GM23338 (cell line): ENCODE results near the gene SACM1L. TPM values are rescaled to one million over a fixed set of nuclear protein-coding genes. Genes with fewer than 3 reads are reported as not detected.

Source experiments
- ATAC-seq: fragments of 200-7000 bp; cut with Tn5 transposase; 3 replicates; pipeline ENCODE4 v1.9.1; 2020
- DNase-seq: peaks from one replicate; pipeline ENCODE4 v3.0.0-alpha.2; 2015; ENCODE audit warnings: low spot score
- H2AFZ ChIP-seq: fragments of 200-600 bp; sonication (generic); 2 replicates; pipeline ENCODE4 v1.8.0; 2016; ENCODE audit warnings: antibody characterized with exemption, mild to moderate bottlenecking, moderate library complexity
- H3F3A ChIP-seq: fragments of 200-600 bp; sonication (generic); replicated peaks from 2 replicates; pipeline ENCODE4 v1.8.0; 2017; ENCODE audit warnings: antibody characterized with exemption, mixed run types, low read depth
- H3K27ac ChIP-seq: fragments of 200-600 bp; sonication (generic); 2 replicates; pipeline ENCODE4 v1.6.1; 2016; ENCODE audit warnings: low read depth
- H3K27me3 ChIP-seq: fragments of 200-600 bp; sonication (generic); 2 replicates; pipeline ENCODE4 v1.8.0; 2016; ENCODE audit warnings: mild to moderate bottlenecking, mixed run types, moderate library complexity; ENCODE audit not compliant: insufficient read depth
- H3K36me3 ChIP-seq: fragments of 200-600 bp; sonication (generic); 2 replicates; pipeline ENCODE4 v1.8.0; 2016; ENCODE audit warnings: mild to moderate bottlenecking; ENCODE audit not compliant: insufficient read depth
- H3K4me1 ChIP-seq: fragments of 200-600 bp; sonication (generic); 2 replicates; pipeline ENCODE4 v1.8.0; 2016; ENCODE audit warnings: mild to moderate bottlenecking, moderate library complexity; ENCODE audit not compliant: insufficient read depth
- H3K4me2 ChIP-seq: fragments of 200-600 bp; sonication (generic); 2 replicates; pipeline ENCODE4 v1.7.1; 2017; ENCODE audit warnings: mixed run types
- H3K4me3 ChIP-seq: fragments of 200-600 bp; sonication (generic); 2 replicates; pipeline ENCODE4 v1.6.1; 2016; ENCODE audit warnings: mixed run types
- H3K79me2 ChIP-seq: fragments of 200-600 bp; sonication (generic); replicated peaks from 2 replicates; pipeline ENCODE4 v1.8.0; 2017; ENCODE audit warnings: mild to moderate bottlenecking; ENCODE audit not compliant: insufficient read depth
- H3K9me2 ChIP-seq: fragments of 200-600 bp; sonication (generic); 2 replicates; pipeline ENCODE4 v1.8.0; 2017; ENCODE audit not compliant: insufficient read depth
- H4K20me1 ChIP-seq: fragments of 200-600 bp; sonication (generic); replicated peaks from 2 replicates; pipeline ENCODE4 v1.8.0; 2017; ENCODE audit warnings: mild to moderate bottlenecking; ENCODE audit not compliant: insufficient read depth
- H3K27ac Mint-ChIP-seq: 2 replicates; pipeline ENCODE4 v1.8.0; 2020; ENCODE audit warnings: inconsistent platforms, mild to moderate bottlenecking, moderate library complexity, mixed read lengths
- H3K27me3 Mint-ChIP-seq: 3 replicates; pipeline ENCODE4 v1.8.0; 2022; ENCODE audit warnings: low read depth, mild to moderate bottlenecking, moderate library complexity, mixed read lengths, inconsistent platforms; ENCODE audit not compliant: insufficient read depth, poor library complexity
- H3K36me3 Mint-ChIP-seq: 3 replicates; pipeline ENCODE4 v1.8.0; 2021; ENCODE audit warnings: low read depth, mild to moderate bottlenecking, inconsistent platforms, moderate library complexity, mixed read lengths
- H3K4me1 Mint-ChIP-seq: 3 replicates; pipeline ENCODE4 v1.8.0; 2020; ENCODE audit warnings: mild to moderate bottlenecking, inconsistent platforms, mixed read lengths
- H3K4me3 Mint-ChIP-seq: 3 replicates; pipeline ENCODE4 v1.8.0; 2021; ENCODE audit warnings: moderate library complexity, mild to moderate bottlenecking, inconsistent platforms, mixed read lengths
- H3K9me3 Mint-ChIP-seq: 3 replicates; pipeline ENCODE4 v1.8.0; 2020; ENCODE audit warnings: moderate library complexity, mild to moderate bottlenecking, inconsistent platforms, mixed read lengths
- CREB1 ChIP-seq: fragments of 250-450 bp; sonication (Bioruptor Pico); IDR thresholded peaks from 2 replicates; pipeline ENCODE4 v1.5.0; 2020; ENCODE audit warnings: low read depth, mild to moderate bottlenecking, moderate library complexity
- EZH2 ChIP-seq: fragments of 200-600 bp; sonication (generic); IDR thresholded peaks from one replicate; pipeline ENCODE4 v1.8.0; 2017; ENCODE audit warnings: antibody characterized with exemption, mild to moderate bottlenecking, low read depth; ENCODE audit not compliant: unreplicated experiment
- EZH2phosphoT487 ChIP-seq: fragments of 200-600 bp; sonication (generic); IDR thresholded peaks from one replicate; pipeline ENCODE4 v1.8.1; 2018; ENCODE audit warnings: antibody characterized with exemption; ENCODE audit not compliant: unreplicated experiment
- JUNB ChIP-seq: IDR thresholded peaks from one replicate; pipeline ENCODE4 v1.6.1; 2016; ENCODE audit warnings: antibody characterized with exemption; ENCODE audit not compliant: unreplicated experiment
- NANOG ChIP-seq: IDR thresholded peaks from 2 replicates; pipeline ENCODE4 v1.6.1; 2016; ENCODE audit warnings: antibody characterized with exemption, borderline replicate concordance
- POLR2AphosphoS5 ChIP-seq: IDR thresholded peaks from 2 replicates; pipeline ENCODE4 v1.6.1; 2016; ENCODE audit warnings: antibody characterized with exemption, low read depth
- REST ChIP-seq: IDR thresholded peaks from one replicate; pipeline ENCODE4 v1.6.1; 2018; ENCODE audit warnings: antibody characterized with exemption; ENCODE audit not compliant: unreplicated experiment
- STAT1 ChIP-seq: IDR thresholded peaks from one replicate; pipeline ENCODE4 v1.6.1; 2016; ENCODE audit warnings: antibody characterized with exemption; ENCODE audit not compliant: unreplicated experiment
- ZNF114 ChIP-seq: fragments of 250-450 bp; sonication (Bioruptor Pico); IDR thresholded peaks from 2 replicates; pipeline ENCODE4 v1.5.0; 2020; ENCODE audit warnings: mild to moderate bottlenecking, moderate library complexity
- ZNF331 ChIP-seq: fragments of 250-450 bp; sonication (Bioruptor Pico); IDR thresholded peaks from 2 replicates; pipeline ENCODE4 v1.5.0; 2020; ENCODE audit warnings: low read depth, mild to moderate bottlenecking, moderate library complexity
- ZNF462 ChIP-seq: fragments of 250-450 bp; sonication (Bioruptor Pico); IDR thresholded peaks from 2 replicates; pipeline ENCODE4 v1.5.0; 2020; ENCODE audit warnings: mild to moderate bottlenecking, moderate library complexity
- polyA plus RNA-seq: library from polyadenylated mRNA; unstranded; fragments of >200 nt; fragmentation: Nextera tagmentation; extraction: Ambion mirVana; gene quantifications from 2 replicates; pipeline ENCODE4 v1.2.1, GENCODE V29; 2016
- total RNA-seq: library from RNA; depleted of rRNA; stranded (reverse); fragments of >200 nt; shearing (Covaris generic); gene quantifications from 2 replicates; pipeline ENCODE4 v1.2.3, GENCODE V29; 2014
- TF ChIP-seq, protein P1 (sequence below): IDR thresholded peaks from 2 replicates; pipeline ENCODE4 v1.6.1; 2016; ENCODE audit warnings: antibody characterized with exemption
- TF ChIP-seq, protein P2 (sequence below), 2 experiments: fragments of 200-600 bp in 1 of 2; sonication (generic) in 1 of 2; conservative IDR thresholded peaks; 2 replicates each; pipeline versions ENCODE4 v1.5.1 to v1.6.1; 2016 to 2017; ENCODE audit warnings: antibody characterized with exemption in 2 of 2, low read depth in 2 of 2, mild to moderate bottlenecking in 2 of 2, moderate library complexity in 1 of 2

Gene SACM1L
- total and polyA plus RNA-seq, 2 experiments from 2014 or later: 43.5 to 97.8 TPM

DNA sequence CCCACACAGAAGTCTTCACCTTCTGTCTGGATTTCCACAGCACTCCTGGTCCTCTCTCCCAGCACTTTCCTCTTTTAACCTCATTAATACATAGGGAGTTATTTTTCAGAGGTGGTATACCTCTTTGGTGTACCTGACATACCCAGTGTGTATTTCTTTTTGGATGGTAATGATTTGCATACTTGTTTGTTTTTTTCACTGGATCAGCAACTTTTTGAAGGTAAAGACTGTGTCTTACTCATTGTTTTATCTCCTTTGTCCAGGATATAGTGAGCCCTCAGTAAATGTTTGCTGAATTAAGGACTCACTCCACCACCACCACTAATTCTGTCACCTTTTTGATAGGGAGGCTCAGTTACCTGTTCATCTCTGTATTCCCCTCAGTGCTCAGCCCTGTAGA is 52.1 kb downstream of the SACM1L start:
- H3K36me3 ChIP-seq: peaks cover 40% of the 10 kb centered on the region

More for the DNA sequence above, 52.1 kb downstream of the SACM1L start:
- peak overlapping the region; percentile 57 for H3K27ac ChIP-seq
- no peak for TF ChIP-seq REST
- TF ChIP-seq, protein P1, sequence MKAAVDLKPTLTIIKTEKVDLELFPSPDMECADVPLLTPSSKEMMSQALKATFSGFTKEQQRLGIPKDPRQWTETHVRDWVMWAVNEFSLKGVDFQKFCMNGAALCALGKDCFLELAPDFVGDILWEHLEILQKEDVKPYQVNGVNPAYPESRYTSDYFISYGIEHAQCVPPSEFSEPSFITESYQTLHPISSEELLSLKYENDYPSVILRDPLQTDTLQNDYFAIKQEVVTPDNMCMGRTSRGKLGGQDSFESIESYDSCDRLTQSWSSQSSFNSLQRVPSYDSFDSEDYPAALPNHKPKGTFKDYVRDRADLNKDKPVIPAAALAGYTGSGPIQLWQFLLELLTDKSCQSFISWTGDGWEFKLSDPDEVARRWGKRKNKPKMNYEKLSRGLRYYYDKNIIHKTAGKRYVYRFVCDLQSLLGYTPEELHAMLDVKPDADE: no peak
- no peak for TF ChIP-seq ZNF331 (CRISPR knock-in tag)
- no peak for TF ChIP-seq ZNF462 (CRISPR knock-in tag)
- no peak for TF ChIP-seq CREB1 (CRISPR knock-in tag)
- TF ChIP-seq ZNF114 (CRISPR knock-in tag): no peak
- TF ChIP-seq, protein P2, sequence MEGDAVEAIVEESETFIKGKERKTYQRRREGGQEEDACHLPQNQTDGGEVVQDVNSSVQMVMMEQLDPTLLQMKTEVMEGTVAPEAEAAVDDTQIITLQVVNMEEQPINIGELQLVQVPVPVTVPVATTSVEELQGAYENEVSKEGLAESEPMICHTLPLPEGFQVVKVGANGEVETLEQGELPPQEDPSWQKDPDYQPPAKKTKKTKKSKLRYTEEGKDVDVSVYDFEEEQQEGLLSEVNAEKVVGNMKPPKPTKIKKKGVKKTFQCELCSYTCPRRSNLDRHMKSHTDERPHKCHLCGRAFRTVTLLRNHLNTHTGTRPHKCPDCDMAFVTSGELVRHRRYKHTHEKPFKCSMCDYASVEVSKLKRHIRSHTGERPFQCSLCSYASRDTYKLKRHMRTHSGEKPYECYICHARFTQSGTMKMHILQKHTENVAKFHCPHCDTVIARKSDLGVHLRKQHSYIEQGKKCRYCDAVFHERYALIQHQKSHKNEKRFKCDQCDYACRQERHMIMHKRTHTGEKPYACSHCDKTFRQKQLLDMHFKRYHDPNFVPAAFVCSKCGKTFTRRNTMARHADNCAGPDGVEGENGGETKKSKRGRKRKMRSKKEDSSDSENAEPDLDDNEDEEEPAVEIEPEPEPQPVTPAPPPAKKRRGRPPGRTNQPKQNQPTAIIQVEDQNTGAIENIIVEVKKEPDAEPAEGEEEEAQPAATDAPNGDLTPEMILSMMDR (conservative IDR thresholded peaks at IDR 0.05; ENCODE audit: low read depth in 2 of 2): no peak
- TF ChIP-seq EZH2: no peak
- TF ChIP-seq JUNB: no peak
- TF ChIP-seq EZH2phosphoT487: no peak
- no peak for TF ChIP-seq POLR2AphosphoS5
- no peak for TF ChIP-seq STAT1
- no peak for TF ChIP-seq NANOG
- H3F3A ChIP-seq: no peaks in the 10 kb centered on the region; the same call in 1 of the 2 replicates
- peaks cover 55% of the 10 kb centered on the region for H3K4me1 Mint-ChIP-seq
- H3K27me3 ChIP-seq: no peaks in the 10 kb centered on the region
- no peak overlapping the region for H3K4me3 Mint-ChIP-seq
- H3K9me3 Mint-ChIP-seq: no peaks in the 10 kb centered on the region
- no peaks in the 10 kb centered on the region; the same call in 1 of the 2 replicates for H4K20me1 ChIP-seq
- H3K4me3 ChIP-seq: no peak overlapping the region
- H3K4me2 ChIP-seq: 0 out of 2 replicates have a peak overlapping the region, but pooled peaks have one; percentile 27
- H3K27ac Mint-ChIP-seq: peak overlapping the region; percentile 92
- no peaks in the 10 kb centered on the region for H3K9me2 ChIP-seq
- H3K79me2 ChIP-seq: 0 out of 2 replicates have a peak, but pooled peaks cover 4% of the 10 kb centered on the region
- peaks cover 45% of the 10 kb centered on the region for H3K4me1 ChIP-seq
- peaks cover 10% of the 10 kb centered on the region for H3K27me3 Mint-ChIP-seq
- no peak for DNase-seq
- ATAC-seq: no peak
- H2AFZ ChIP-seq: no peak overlapping the region
- peaks cover 76% of the 10 kb centered on the region for H3K36me3 Mint-ChIP-seq
